ENCODE data around the gene OSBPL5. TPM values are rescaled to one million over a fixed set of nuclear protein-coding genes. Genes with fewer than 3 reads are reported as not detected.
A peak's percentile ranks its signal among the peaks of the same experiment; 100 is the strongest.

The OSBPL5 gene
- total RNA-seq, 4 donors from 2014 or later, result 24.7 to 83.3 (median 48.2) TPM

GRCh38 chr11:3134651-3135480 is 30.2 kb downstream of the OSBPL5 start:
- H3K4me3 ChIP-seq, result no peak overlapping the region
- H3K9me3 ChIP-seq, result no peaks in the 10 kb centered on the region
- no peaks in the 10 kb centered on the region for H3K36me3 ChIP-seq
- DNase-seq, result peak; percentile 14 to 15
- TF ChIP-seq POLR2A (IDR thresholded peaks at IDR 0.05), result no peak
- no peak for TF ChIP-seq CTCF (IDR thresholded peaks at IDR 0.05)
- peaks cover 0 to 9% of the 10 kb centered on the region in 2 donors for H3K4me1 ChIP-seq
- no peak overlapping the region for H3K27ac ChIP-seq
- intact Hi-C loops (cut with DNase I; ENCODE audit: low total_unique reads), result no loop called here
- H3K27me3 ChIP-seq, result no peaks in the 10 kb centered on the region

DNA sequence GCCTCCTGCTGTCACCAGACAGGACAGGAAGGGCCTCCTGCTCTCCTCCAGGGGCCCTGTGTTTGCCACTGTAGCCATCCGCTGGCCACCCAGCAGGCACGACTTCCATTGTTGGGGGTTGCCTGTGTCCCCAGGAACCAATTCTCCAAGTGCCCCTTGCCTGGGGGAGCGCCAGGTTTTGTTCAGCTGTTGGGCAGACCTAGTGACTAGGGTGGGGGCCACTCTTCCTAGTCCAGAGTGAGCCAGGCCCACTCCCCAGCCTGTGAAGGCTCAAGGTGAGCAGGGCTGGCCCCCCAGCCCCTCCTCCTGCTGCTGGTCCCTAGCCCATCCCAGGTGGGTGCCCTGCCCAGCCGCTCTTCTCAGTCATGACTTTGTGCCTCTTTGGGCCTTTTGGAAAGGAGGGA is 30.9 kb downstream of the OSBPL5 start:
- intact Hi-C loops (cut with DNase I; ENCODE audit: low total_unique reads), result no loop called here
- peaks cover 0 to 8% of the 10 kb centered on the region in 2 donors for H3K4me1 ChIP-seq

GRCh38 chr11:3133261-3134217 is 31.6 kb downstream of the OSBPL5 start:
- Histone ChIP-seq H3K4me1 (peaks cover 0 to 2% of the 10 kb centered on the region in 2 donors), H3K4me3 (no peak overlapping the region), H3K36me3 (no peaks in the 10 kb centered on the region), H3K9me3 (no peaks in the 10 kb centered on the region), H3K27ac (no peak overlapping the region), H3K27me3 (no peaks in the 10 kb centered on the region)
- intact Hi-C loops (cut with DNase I; ENCODE audit: low total_unique reads), result no loop called here
- TF ChIP-seq POLR2A (IDR thresholded peaks at IDR 0.05), result no peak
- peak; percentile 10 to 14 for DNase-seq

More for the DNA sequence above, 30.9 kb downstream of the OSBPL5 start:
- H3K27me3 ChIP-seq, result no peaks in the 10 kb centered on the region
- TF ChIP-seq CTCF (IDR thresholded peaks at IDR 0.05), result no peak
- no peak for TF ChIP-seq POLR2A (IDR thresholded peaks at IDR 0.05)
- H3K27ac ChIP-seq, result no peak overlapping the region
- no peaks in the 10 kb centered on the region for H3K9me3 ChIP-seq
- H3K36me3 ChIP-seq, result no peaks in the 10 kb centered on the region
- peak; percentile 15 to 16 for DNase-seq
- no peak overlapping the region for H3K4me3 ChIP-seq

GRCh38 chr11:3132831-3133260 is 32.3 kb downstream of the OSBPL5 start:
- H3K27me3 ChIP-seq, result no peaks in the 10 kb centered on the region
- DNase-seq, result peak; percentile 10 to 14
- intact Hi-C loops (cut with DNase I; ENCODE audit: low total_unique reads), result no loop called here
- TF ChIP-seq CTCF (IDR thresholded peaks at IDR 0.05) (no peak), POLR2A (IDR thresholded peaks at IDR 0.05) (no peak)
- no peaks in the 10 kb centered on the region for H3K4me1 ChIP-seq
- H3K4me3 ChIP-seq, result no peak overlapping the region
- no peak overlapping the region for H3K27ac ChIP-seq
- no peaks in the 10 kb centered on the region for H3K36me3 ChIP-seq
- no peaks in the 10 kb centered on the region for H3K9me3 ChIP-seq

DNA sequence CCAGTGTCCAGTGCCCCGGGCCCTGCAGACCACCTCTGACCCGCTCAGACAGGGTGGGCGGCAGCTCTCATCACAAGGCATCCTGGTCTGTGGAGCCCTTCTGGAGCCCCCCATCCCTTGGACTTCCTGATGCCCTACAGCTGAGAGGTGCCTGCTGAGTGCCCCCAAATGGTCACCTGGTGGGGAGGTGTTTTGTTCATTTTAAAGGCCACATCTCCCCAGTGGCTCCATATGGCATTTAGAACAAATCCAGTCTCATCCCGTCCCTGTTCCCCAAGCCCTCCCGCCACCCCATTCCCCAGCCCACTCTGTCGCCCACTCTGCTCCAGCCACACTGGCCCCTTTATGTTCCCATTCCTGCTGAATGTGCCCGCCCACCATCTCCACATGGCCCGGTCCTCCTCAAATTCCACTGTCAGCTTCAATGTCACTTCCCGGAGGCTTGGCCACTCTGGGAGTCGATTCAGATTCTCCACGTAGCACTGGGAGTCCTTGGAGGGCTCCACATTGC is 32.8 kb downstream of the OSBPL5 start:
- intact Hi-C loops (cut with DNase I; ENCODE audit: low total_unique reads), result no loop called here
- peak in 1 of 2 donors; percentile 12 for DNase-seq

More for the DNA sequence above, 32.8 kb downstream of the OSBPL5 start:
- H3K36me3 ChIP-seq, result no peaks in the 10 kb centered on the region
- no peak overlapping the region for H3K4me3 ChIP-seq
- H3K9me3 ChIP-seq, result no peaks in the 10 kb centered on the region
- no peaks in the 10 kb centered on the region for H3K27me3 ChIP-seq
- no peak for TF ChIP-seq POLR2A (IDR thresholded peaks at IDR 0.05)
- TF ChIP-seq CTCF (IDR thresholded peaks at IDR 0.05), result no peak
- H3K4me1 ChIP-seq, result no peaks in the 10 kb centered on the region
- H3K27ac ChIP-seq, result no peak overlapping the region

Data from uterus (tissue), 4 donors.